ENCODE results near the gene MROH2B. TPM values are rescaled to one million over a fixed set of nuclear protein-coding genes. Genes with fewer than 3 reads are reported as not detected.

MROH2B gene
- total and polyA plus RNA-seq, 2 donors from 2014 or later: not detected

DNA sequence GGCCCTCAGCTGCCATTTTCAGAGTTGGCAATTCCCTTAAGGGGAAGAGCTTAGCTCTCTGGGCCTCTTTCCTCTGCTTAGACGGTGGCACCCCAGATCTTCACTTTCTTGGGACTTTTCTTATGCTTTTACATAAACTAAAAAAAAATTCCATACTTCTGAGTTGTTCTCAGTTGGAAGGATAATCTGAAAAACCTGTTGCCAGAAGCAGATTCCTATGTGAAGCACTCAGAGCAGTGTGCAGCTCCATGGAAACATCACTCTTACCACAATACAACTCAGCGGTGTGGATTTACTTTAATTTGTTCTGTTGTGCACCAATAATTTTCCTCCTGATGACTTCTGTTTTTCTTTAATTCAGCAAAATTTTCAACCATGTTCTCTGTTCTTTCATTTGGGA lies 44.1 kb upstream of the MROH2B start:
- FAIRE-seq (no peak), DNase-seq (peak in 1 of 5 donors; percentile 4)
- Histone ChIP-seq H3K4me3 (ENCODE audit: low read length in 3 of 3) (no peak overlapping the region), H3K27me3 (ENCODE audit: control insufficient read depth, insufficient read depth, low read length) (no peaks in the 10 kb centered on the region), H3K27ac (ENCODE audit: low read depth in 2 of 2, low read length in 2 of 2) (no peak overlapping the region), H3K9me3 (ENCODE audit: control insufficient read depth in 2 of 3, insufficient read depth in 1 of 3, low read length in 3 of 3) (no peaks in the 10 kb centered on the region), H3K4me1 (ENCODE audit: control insufficient read depth in 2 of 3, insufficient read depth in 2 of 3, low read depth in 1 of 3, low read length in 3 of 3) (no peaks in the 10 kb centered on the region), H3K36me3 (ENCODE audit: control insufficient read depth in 2 of 3, insufficient read depth in 3 of 3, low read length in 3 of 3) (no peaks in the 10 kb centered on the region), H3K9ac (ENCODE audit: low read length in 3 of 3) (no peak overlapping the region)
- TF ChIP-seq CTCF (IDR thresholded peaks at IDR 0.05; ENCODE audit: borderline replicate concordance, extremely low read depth, insufficient read depth): no peak
- intact Hi-C loops (cut with DNase I): no loop called here

DNA sequence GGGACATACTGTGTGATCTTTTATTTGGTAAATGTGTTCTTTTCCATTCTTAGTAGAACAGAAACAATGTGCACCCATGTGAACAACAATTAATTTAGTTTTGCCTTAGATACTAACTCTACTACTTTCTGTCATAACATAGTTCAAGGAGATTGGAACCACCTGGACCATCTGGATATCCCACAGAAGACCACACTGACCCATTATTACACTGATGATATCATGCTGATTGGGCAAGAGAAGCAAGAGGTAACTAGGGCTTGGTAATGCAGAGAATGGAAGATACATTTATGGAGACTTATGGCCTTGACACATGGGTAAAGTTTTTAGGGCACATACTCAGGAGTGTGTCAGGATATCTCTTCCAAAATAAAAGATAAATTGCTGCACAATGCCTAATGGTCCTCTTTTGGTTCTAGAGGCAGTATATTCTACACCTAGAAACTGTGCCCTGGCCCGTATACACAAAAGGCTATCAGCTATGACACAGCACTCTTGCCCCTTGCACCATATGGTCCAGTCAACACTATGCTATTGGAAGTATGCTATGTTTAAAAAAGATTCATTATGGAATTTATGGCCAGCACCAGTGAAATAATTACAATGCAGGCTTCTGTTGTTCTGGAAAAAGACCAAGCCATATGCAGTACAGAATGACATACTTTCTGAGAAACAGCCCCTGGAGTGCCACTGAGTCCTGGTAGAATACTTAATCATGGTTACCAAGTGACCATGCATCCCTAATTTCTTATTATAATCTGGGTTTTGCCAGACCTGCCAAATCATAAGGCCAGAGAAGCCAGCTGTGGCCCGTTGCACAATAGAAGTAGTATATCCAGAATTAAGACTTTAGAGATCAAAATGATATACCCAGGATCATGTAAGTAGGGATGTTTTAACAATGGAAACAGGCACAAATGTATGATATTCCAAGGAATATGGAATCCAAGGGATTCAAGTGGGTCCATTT lies 41.6 kb upstream of the MROH2B start:
- DNase-seq: no peak
- no peak overlapping the region for H3K27ac ChIP-seq (ENCODE audit: low read depth in 2 of 2, low read length in 2 of 2)
- H3K9me3 ChIP-seq (ENCODE audit: control insufficient read depth in 2 of 3, insufficient read depth in 1 of 3, low read length in 3 of 3): no peaks in the 10 kb centered on the region
- H3K27me3 ChIP-seq (ENCODE audit: control insufficient read depth, insufficient read depth, low read length): no peaks in the 10 kb centered on the region
- FAIRE-seq: no peak
- TF ChIP-seq CTCF (IDR thresholded peaks at IDR 0.05; ENCODE audit: borderline replicate concordance, extremely low read depth, insufficient read depth): no peak
- H3K4me1 ChIP-seq (ENCODE audit: control insufficient read depth in 2 of 3, insufficient read depth in 2 of 3, low read depth in 1 of 3, low read length in 3 of 3): no peaks in the 10 kb centered on the region
- H3K9ac ChIP-seq (ENCODE audit: low read length in 3 of 3): no peak overlapping the region
- no peaks in the 10 kb centered on the region for H3K36me3 ChIP-seq (ENCODE audit: control insufficient read depth in 2 of 3, insufficient read depth in 3 of 3, low read length in 3 of 3)
- H3K4me3 ChIP-seq (ENCODE audit: low read length in 3 of 3): no peak overlapping the region
- intact Hi-C loops (cut with DNase I): no loop called here

DNA sequence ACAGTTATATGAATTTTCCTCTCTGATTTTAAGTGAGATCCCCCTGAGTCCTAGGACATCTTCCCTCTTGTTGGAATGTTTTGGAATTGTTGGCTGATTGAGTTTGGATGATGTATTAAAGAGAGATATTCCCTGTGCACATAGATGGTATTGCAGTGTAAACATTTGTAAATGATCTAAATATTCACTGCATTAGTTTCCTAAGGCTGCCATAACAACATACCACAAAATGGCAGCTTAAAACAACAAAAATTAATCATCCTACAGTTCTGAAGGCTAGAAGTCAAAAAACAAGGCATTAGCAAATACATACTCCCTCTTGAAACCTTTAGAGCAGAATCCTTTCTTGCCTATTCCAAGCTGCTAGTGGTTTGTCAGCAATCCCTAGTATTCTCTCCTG lies 38.0 kb upstream of the MROH2B start:
- FAIRE-seq: no peak
- Histone ChIP-seq H3K9me3 (ENCODE audit: control insufficient read depth in 2 of 3, insufficient read depth in 1 of 3, low read length in 3 of 3) (no peaks in the 10 kb centered on the region), H3K9ac (ENCODE audit: low read length in 3 of 3) (no peak overlapping the region)

More for the DNA sequence above, 38.0 kb upstream of the MROH2B start:
- H3K27me3 ChIP-seq (ENCODE audit: control insufficient read depth, insufficient read depth, low read length): no peaks in the 10 kb centered on the region
- intact Hi-C loops (cut with DNase I): no loop called here
- H3K36me3 ChIP-seq (ENCODE audit: control insufficient read depth in 2 of 3, insufficient read depth in 3 of 3, low read length in 3 of 3): no peaks in the 10 kb centered on the region
- H3K4me1 ChIP-seq (ENCODE audit: control insufficient read depth in 2 of 3, insufficient read depth in 2 of 3, low read depth in 1 of 3, low read length in 3 of 3): no peaks in the 10 kb centered on the region
- no peak for DNase-seq
- no peak overlapping the region for H3K27ac ChIP-seq (ENCODE audit: low read depth in 2 of 2, low read length in 2 of 2)
- no peak for TF ChIP-seq CTCF (IDR thresholded peaks at IDR 0.05; ENCODE audit: borderline replicate concordance, extremely low read depth, insufficient read depth)
- H3K4me3 ChIP-seq (ENCODE audit: low read length in 3 of 3): no peak overlapping the region

Data from kidney (tissue), 14 donors.